ENCODE results near the gene MANEAL. TPM values are rescaled to one million over a fixed set of nuclear protein-coding genes. Genes with fewer than 3 reads are reported as not detected.

Gene MANEAL, protein sequence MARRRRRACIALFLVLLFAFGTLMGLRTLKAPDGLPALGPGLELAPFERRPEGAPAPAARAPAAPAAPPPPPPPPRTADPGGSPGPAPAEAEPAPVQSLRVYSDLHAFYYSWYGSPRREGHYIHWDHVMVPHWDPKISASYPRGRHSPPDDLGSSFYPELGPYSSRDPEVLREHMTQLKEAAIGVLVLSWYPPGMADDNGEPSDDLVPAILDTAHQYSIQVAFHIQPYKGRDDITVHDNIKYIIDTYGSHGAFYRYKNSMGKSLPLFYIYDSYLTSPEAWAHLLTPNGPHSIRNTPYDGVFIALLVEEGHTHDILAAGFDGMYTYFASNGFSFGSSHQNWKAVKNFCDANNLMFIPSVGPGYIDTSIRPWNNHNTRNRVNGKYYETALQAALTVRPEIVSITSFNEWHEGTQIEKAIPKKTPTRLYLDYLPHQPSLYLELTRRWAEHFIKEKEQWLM
- 0.26 TPM in 2 replicates for total RNA-seq

DNA sequence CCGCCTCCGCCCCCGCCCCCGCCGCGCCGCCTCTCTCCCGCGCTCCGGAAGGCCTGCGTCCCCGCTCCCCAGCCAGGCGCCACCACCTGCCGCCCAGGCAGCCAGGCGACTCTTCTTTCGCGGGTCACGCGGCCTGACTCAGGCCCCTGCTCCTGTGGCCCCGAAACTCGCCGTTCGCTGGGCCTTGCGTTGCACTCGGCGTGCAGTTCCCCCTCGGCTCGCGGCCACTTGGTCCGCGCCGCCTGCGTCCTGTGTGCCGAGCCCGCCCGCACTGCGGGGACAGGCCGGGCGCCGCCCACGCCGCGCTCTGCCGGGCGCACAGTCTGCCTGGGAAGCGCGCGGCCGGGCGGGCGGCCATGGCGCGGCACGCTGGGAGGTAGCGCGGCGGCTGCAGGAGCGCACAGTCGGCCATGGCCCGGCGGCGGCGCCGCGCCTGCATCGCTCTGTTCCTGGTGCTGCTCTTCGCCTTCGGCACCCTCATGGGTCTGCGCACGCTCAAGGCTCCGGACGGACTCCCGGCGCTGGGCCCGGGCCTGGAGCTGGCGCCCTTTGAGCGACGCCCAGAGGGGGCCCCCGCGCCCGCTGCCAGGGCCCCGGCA, at the start of gene MANEAL:
Gene MANEAL (plus strand): TSS at position 75 of the 599 bp plus-strand sequence. CDS start 336 bp downstream, at position 411.
- TF ChIP-seq, protein P1, sequence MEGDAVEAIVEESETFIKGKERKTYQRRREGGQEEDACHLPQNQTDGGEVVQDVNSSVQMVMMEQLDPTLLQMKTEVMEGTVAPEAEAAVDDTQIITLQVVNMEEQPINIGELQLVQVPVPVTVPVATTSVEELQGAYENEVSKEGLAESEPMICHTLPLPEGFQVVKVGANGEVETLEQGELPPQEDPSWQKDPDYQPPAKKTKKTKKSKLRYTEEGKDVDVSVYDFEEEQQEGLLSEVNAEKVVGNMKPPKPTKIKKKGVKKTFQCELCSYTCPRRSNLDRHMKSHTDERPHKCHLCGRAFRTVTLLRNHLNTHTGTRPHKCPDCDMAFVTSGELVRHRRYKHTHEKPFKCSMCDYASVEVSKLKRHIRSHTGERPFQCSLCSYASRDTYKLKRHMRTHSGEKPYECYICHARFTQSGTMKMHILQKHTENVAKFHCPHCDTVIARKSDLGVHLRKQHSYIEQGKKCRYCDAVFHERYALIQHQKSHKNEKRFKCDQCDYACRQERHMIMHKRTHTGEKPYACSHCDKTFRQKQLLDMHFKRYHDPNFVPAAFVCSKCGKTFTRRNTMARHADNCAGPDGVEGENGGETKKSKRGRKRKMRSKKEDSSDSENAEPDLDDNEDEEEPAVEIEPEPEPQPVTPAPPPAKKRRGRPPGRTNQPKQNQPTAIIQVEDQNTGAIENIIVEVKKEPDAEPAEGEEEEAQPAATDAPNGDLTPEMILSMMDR (IDR thresholded peaks at IDR 0.05; ENCODE audit: insufficient read depth, low read length, severe bottlenecking) = no peak
- Histone ChIP-seq H3K4me3 (ENCODE audit: low read depth, low read length) (peak within 1 kb of the TSS; percentile 46), H3K27me3 (ENCODE audit: control insufficient read depth, insufficient read depth, low read length) (peaks cover 2% of the 10 kb centered on the region), H3K36me3 (ENCODE audit: control insufficient read depth, insufficient read depth, low read length) (no peaks in the 10 kb centered on the region)
- no peak for FAIRE-seq
- DNase-seq (ENCODE audit: low read depth) = peak; percentile 20

DNA sequence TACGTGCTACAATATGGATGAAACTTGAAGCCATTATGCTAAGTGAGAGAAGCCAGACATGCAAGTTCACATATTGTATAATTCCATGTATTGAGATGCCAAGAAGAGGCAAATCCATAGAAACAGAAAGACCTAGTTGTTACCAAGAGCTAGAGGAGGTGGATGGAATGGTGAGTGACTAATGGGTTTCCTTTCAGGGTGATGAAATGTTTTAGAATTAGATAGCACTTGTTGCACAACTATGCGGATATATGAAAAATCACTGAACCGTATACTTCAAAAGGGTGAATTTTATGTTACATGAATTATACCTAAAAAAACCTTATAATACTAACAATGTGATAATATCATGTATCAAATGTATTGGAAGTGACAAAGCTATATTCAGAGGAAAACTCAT, 46.8 kb upstream of the MANEAL start:
- Histone ChIP-seq H3K4me3 (ENCODE audit: low read depth, low read length) (no peak overlapping the region), H3K27me3 (ENCODE audit: control insufficient read depth, insufficient read depth, low read length) (peaks cover 1% of the 10 kb centered on the region), H3K36me3 (ENCODE audit: control insufficient read depth, insufficient read depth, low read length) (no peaks in the 10 kb centered on the region)
- FAIRE-seq (peak; percentile 60), DNase-seq (ENCODE audit: low read depth) (peak; percentile 35)
- TF ChIP-seq, protein P1 (IDR thresholded peaks at IDR 0.05; ENCODE audit: insufficient read depth, low read length, severe bottlenecking) = no peak

- Histone ChIP-seq H3K4me3 (ENCODE audit: low read depth, low read length) (no peak overlapping the region), H3K36me3 (ENCODE audit: control insufficient read depth, insufficient read depth, low read length) (no peaks in the 10 kb centered on the region), H3K27me3 (ENCODE audit: control insufficient read depth, insufficient read depth, low read length) (peaks cover 8% of the 10 kb centered on the region)
- no peak for DNase-seq (ENCODE audit: low read depth)
- FAIRE-seq = no peak
- TF ChIP-seq, protein P1 (IDR thresholded peaks at IDR 0.05; ENCODE audit: insufficient read depth, low read length, severe bottlenecking) = no peak
These were observed 45.1 kb upstream of the MANEAL start for GRCh38 chr1:37748565-37748964.

DNA sequence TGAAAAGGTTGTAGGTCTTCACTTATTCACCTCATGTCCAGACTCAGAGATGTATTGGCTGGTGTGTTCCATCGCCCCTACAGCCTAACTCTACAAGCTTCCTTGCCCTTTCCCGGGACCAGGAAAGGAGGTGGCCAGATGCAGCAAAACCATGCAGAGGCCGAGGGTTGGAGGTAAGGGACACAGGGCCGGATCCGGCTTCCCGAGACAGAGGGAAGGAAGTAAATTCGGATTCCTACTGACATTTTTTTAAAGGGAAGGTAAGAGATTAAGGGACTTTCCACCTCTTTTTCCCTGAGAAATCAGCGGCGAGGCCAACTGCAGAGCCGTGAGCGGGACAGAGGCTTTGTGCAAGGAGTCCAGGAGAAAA, 41.4 kb upstream of the MANEAL start:
- FAIRE-seq (no peak), DNase-seq (ENCODE audit: low read depth) (no peak)
- Histone ChIP-seq H3K36me3 (ENCODE audit: control insufficient read depth, insufficient read depth, low read length) (no peaks in the 10 kb centered on the region), H3K4me3 (ENCODE audit: low read depth, low read length) (no peak overlapping the region), H3K27me3 (ENCODE audit: control insufficient read depth, insufficient read depth, low read length) (peaks cover 19% of the 10 kb centered on the region)
- TF ChIP-seq, protein P1 (IDR thresholded peaks at IDR 0.05; ENCODE audit: insufficient read depth, low read length, severe bottlenecking) = no peak

GRCh38 chr1:37752583-37753471, 40.8 kb upstream of the MANEAL start:
- Histone ChIP-seq H3K27me3 (ENCODE audit: control insufficient read depth, insufficient read depth, low read length) (peaks cover 20% of the 10 kb centered on the region), H3K4me3 (ENCODE audit: low read depth, low read length) (peak overlapping the region; percentile 17), H3K36me3 (ENCODE audit: control insufficient read depth, insufficient read depth, low read length) (no peaks in the 10 kb centered on the region)
- no peak for DNase-seq (ENCODE audit: low read depth)
- no peak for FAIRE-seq
- TF ChIP-seq, protein P1 (IDR thresholded peaks at IDR 0.05; ENCODE audit: insufficient read depth, low read length, severe bottlenecking) = no peak
